Mucosa of descending colon (tissue), 3 donors: ENCODE results near the gene PID1. TPM values are rescaled to one million over a fixed set of nuclear protein-coding genes. Genes with fewer than 3 reads are reported as not detected.

Experiments used
- ATAC-seq: fragments of 200-7000 bp; cut with Tn5 transposase; one replicate; pipeline ENCODE4 v1.9.1; 2020; ENCODE audit warnings: mild to moderate bottlenecking, moderate library complexity
- DNase-seq, 3 donors: peaks; one replicate each; pipeline ENCODE4 v3.0.0-alpha.2; 2020
- H3K36me3 ChIP-seq: fragments of 200-600 bp; one replicate; pipeline ENCODE4 v1.8.0; 2021; ENCODE audit warnings: low read depth, mild to moderate bottlenecking
- H3K4me1 ChIP-seq: fragments of 200-600 bp; one replicate; pipeline ENCODE4 v1.8.0; 2021; ENCODE audit warnings: low read depth, mild to moderate bottlenecking
- H3K4me3 ChIP-seq: fragments of 200-600 bp; one replicate; pipeline ENCODE4 v1.8.0; 2021; ENCODE audit warnings: mild to moderate bottlenecking
- H3K9me3 ChIP-seq: fragments of 200-600 bp; one replicate; pipeline ENCODE4 v1.8.0; 2021; ENCODE audit warnings: mild to moderate bottlenecking
- CTCF ChIP-seq: fragments of 200-600 bp; IDR thresholded peaks from one replicate; pipeline ENCODE4 v1.8.0; 2022; ENCODE audit warnings: antibody characterized with exemption, mild to moderate bottlenecking
- intact Hi-C, 2 donors: fragments of 100-400 bp; cut with DNase I in 1 of 2; cut with micrococcal nuclease in 1 of 2; formaldehyde crosslinking; loops; one replicate each; pipeline versions ENCODE4 v1.11.0 to v1.11.1; 2022; cut with DNase I, micrococcal nuclease
- total RNA-seq, 3 donors: library from RNA; stranded (reverse); fragmentation: NEBNext Ultra II Directional in 2 of 3; extraction: Animal tissue kit (Norgen Biotek cat#: 25700) in 2 of 3; gene quantifications; one replicate each; pipeline versions ENCODE4 v1.2.1 to v1.2.4, GENCODE V29; 2021 to 2023
- donor health status: DM: no; HTN: no; CAD: no; lungs with moderate emphysema.
- donor health status: DM: no; HTN: no; CAD: no.
- donor health status: DM: no; HTN: yes; CAD: no.

PID1 gene
- total RNA-seq, 3 donors from 2014 or later, result 49.3 to 60.8 (median 52.5) TPM

GRCh38 chr2:229252280-229252679, 18.8 kb downstream of the PID1 start:
- no peak for ATAC-seq
- TF ChIP-seq CTCF, result no peak

GRCh38 chr2:229249536-229249935, 21.6 kb downstream of the PID1 start:
- no peak for ATAC-seq
- no peak for DNase-seq
- no peak for TF ChIP-seq CTCF

More at GRCh38 chr2:229252280-229252679, 18.8 kb downstream of the PID1 start:
- H3K4me3 ChIP-seq, result no peak overlapping the region
- no peak for DNase-seq
- intact Hi-C loops, result no loop called here
- no peaks in the 10 kb centered on the region for H3K9me3 ChIP-seq
- no peaks in the 10 kb centered on the region for H3K36me3 ChIP-seq
- H3K4me1 ChIP-seq, result no peaks in the 10 kb centered on the region

GRCh38 chr2:229246334-229246733, 24.8 kb downstream of the PID1 start:
- Histone ChIP-seq H3K9me3 (peaks cover 5% of the 10 kb centered on the region), H3K36me3 (no peaks in the 10 kb centered on the region), H3K4me1 (no peaks in the 10 kb centered on the region), H3K4me3 (no peak overlapping the region)
- peak; percentile 68 for ATAC-seq
- intact Hi-C loops, result no loop called here
- no peak for TF ChIP-seq CTCF
- no peak for DNase-seq

More at GRCh38 chr2:229249536-229249935, 21.6 kb downstream of the PID1 start:
- H3K36me3 ChIP-seq, result no peaks in the 10 kb centered on the region
- intact Hi-C loops, result no loop called here
- no peaks in the 10 kb centered on the region for H3K9me3 ChIP-seq
- H3K4me1 ChIP-seq, result no peaks in the 10 kb centered on the region
- H3K4me3 ChIP-seq, result no peak overlapping the region

- H3K36me3 ChIP-seq, result no peaks in the 10 kb centered on the region
- ATAC-seq (no peak), DNase-seq (no peak)
- intact Hi-C loops, result no loop called here
- no peak overlapping the region for H3K4me3 ChIP-seq
- H3K4me1 ChIP-seq, result no peaks in the 10 kb centered on the region
- no peak for TF ChIP-seq CTCF
- H3K9me3 ChIP-seq, result peaks cover 16% of the 10 kb centered on the region
These were observed 26.1 kb downstream of the PID1 start for GRCh38 chr2:229244975-229245374.

- intact Hi-C loops, result no loop called here
These were observed 27.1 kb downstream of the PID1 start for GRCh38 chr2:229243890-229244560.

More at GRCh38 chr2:229243890-229244560, 27.1 kb downstream of the PID1 start:
- DNase-seq, result no peak
- H3K4me1 ChIP-seq, result no peaks in the 10 kb centered on the region
- no peak for TF ChIP-seq CTCF
- H3K4me3 ChIP-seq, result no peak overlapping the region
- no peak for ATAC-seq
- no peaks in the 10 kb centered on the region for H3K36me3 ChIP-seq
- H3K9me3 ChIP-seq, result peaks cover 16% of the 10 kb centered on the region
